HG02798 (cell line): ENCODE measurements around the gene TBX2.
"Not testable (repeated sequence)": the region's sequence is repeated elsewhere in the genome, so short reads cannot be mapped to it uniquely, and the experiment has no call there.

Experiments
- ATAC-seq: cut with Tn5 transposase; IDR thresholded peaks from one replicate; pipeline ENCODE4 v1.9.1; 2021; ENCODE audit warnings: mild to moderate bottlenecking; ENCODE audit not compliant: unreplicated experiment, poor library complexity

The TBX2 gene

DNA sequence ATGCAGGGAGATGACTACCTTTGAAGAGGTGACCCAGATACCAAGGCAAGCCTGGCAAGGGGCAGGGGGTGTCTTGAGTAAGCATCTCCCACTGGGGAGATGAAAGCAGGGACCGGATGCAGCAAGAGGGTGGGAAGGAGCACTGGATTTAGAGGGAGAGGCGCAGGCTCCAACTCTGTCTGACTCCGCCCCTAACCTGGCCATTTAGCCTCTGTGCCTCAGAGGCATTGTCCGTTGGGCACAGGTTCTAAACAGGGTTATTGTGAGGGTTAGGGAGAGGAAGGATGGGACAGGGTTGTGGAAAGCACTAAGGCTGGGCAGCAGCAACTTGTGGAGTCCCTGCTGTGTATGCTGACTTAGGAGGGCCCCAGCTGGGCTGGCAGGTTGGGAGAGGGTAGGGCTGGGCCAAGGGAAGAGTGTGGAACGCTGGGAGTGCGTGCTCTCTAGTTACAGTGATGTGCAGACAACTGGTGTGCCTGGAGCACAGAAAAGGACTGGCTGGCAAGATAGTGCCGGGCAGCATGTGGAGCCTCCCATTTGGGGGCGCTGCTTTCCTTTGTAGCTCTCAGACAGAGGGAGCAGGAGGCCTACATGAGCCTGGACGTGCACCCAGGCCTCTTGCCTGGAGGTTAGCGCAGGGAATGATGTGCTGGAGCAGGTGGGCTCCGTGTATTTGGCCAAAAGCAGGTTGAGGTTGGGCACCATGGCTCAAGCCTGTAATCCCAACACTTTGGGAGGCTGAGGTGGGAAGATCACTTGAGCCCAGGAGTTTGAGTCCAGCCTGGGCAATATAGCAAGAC lies 26.2 kb downstream of the TBX2 start:
- ATAC-seq, result no peak

DNA sequence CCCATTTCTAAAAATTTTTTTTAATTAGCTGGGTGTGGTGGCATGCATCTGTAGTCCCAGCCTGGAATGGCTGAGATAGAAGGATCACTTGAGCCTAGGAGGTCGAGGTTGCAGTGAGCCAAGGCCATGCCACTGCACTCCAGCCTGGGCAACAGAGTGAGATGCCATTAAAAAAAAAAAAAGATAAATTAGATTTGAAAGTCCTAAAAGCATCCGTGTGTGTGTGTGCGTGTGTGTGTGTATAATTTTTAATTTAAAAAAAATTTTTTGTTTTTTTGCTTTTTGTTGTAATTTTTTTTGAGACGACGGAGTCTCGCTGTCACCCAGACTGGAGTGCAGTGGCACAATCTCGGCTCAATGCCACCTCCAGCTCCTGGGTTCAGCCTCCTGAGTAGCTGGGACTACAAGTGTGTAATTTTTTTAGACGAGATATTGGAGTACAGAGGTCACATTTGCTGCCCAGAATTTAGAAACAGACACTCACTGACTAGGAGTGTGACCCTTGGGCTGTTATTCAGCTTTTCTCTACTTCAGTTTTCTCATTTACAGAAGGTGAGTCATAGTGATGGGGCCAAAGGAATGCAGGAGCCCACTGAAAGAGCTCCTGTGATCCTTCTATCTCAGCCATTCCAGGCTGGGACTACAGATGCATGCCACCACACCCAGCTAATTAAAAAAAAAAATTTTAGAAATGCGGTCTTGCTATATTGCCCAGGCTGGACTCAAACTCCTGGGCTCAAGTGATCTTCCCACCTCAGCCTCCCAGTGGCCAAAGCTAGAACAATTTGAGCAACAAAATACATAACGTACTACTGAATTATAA lies 27.1 kb downstream of the TBX2 start:
- no peak for ATAC-seq

DNA sequence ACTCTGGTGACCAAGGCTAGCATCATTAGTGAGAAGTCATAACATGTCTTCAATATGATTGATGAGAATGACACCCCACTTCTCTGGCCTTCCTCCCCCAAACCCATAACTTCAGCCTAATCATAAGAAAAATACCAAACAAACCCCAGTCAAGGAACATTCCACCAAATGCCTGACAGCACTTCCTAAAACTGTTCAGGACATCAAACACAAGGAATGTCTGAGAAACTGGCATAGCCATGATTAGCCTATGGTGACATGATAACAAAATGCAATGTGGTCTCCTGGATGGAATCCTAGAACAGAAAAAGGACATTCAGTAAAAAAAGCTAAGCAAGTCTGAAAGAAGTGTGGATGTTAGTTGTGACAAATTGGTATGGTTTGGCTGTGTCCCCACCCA lies 27.9 kb downstream of the TBX2 start:
- no peak for ATAC-seq

DNA sequence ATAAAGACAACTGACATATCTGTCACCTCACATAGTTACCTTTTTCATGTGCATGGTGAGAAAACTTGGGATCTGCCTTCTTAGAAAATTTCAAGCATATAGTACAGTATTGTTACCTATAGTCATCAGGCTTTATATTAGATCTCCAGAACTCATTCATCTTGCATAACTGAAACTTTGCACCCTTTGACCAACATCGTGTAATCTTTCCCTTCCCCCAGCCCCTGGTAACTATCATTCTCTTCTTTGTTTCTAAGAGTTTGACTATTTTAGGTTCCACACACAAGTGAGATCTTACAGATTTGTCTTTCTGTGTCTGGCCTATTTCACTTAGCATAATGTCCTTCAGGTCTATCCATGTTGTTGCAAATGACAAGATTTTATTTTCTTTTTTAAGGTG lies 29.6 kb downstream of the TBX2 start:
- ATAC-seq, result no peak

DNA sequence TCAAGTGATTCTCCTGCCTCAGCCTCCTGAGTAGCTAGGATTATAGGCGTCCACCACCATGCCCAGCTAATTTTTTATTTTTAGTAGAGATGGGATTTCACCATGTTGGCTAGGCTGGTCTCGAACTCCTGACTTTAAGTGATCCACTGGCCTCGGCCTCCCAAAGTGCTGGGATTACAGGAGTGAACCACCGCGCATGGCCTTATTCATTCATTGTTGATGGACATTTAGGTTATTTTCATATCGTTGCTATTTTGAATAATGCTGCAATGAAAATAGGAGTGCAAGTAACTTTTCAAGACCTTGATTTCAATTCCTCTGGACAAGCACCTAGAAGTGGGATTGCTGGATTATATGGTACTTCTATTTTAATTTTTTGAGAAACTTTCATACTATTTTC lies 30.2 kb downstream of the TBX2 start:
- not testable (repeated sequence) for ATAC-seq

DNA sequence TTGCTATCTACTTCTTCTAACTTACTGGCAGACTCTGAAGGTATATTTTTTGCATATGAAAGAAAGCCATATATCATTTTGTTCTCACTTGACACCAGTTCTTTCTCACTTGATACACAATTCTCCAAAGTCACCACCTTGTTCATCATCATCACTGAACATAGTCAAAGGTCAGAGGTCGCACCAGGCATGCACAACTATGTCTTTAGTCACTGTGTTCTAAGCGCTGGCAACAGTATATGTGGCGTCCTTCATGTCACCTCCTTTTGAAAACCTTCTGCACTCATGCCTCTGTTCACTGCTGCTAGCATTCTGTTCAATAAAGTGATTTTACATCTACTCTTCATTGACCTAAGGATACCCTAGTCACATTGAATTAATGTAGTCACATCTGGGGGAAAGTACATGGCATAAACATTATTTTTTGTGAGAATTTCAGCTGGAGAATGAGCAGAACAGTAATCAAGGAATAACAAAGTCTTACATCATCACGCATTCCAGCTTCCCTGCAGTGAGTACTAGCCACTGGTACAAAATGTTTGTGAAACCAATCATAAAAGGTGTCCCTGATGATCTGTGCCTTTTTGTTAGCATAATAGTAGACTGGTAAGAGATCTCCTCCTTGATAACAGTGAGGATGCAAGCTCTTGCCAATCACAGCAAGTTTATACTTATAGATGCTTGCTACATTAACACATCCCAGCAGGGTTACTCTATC lies 32.1 kb downstream of the TBX2 start:
- ATAC-seq, result no peak

DNA sequence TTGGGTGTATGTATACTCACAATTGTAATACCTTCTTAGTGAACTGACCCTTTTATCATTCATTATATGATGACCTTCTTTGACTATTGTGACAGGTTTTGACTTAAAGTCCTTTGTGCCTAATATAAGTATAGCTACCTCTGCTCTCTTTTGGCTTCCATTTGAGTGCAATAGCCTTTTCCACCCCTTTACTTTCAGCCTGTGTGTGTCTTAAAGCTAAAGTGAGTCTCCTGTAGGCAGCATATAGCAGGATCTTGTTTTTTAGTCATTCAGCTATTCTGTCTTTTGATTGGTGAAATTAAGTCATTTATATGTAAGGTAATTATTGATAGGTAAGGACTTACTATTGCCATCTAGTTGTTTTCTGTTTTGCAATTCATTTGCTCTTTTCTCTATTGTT lies 36.6 kb downstream of the TBX2 start:
- ATAC-seq, result no peak

DNA sequence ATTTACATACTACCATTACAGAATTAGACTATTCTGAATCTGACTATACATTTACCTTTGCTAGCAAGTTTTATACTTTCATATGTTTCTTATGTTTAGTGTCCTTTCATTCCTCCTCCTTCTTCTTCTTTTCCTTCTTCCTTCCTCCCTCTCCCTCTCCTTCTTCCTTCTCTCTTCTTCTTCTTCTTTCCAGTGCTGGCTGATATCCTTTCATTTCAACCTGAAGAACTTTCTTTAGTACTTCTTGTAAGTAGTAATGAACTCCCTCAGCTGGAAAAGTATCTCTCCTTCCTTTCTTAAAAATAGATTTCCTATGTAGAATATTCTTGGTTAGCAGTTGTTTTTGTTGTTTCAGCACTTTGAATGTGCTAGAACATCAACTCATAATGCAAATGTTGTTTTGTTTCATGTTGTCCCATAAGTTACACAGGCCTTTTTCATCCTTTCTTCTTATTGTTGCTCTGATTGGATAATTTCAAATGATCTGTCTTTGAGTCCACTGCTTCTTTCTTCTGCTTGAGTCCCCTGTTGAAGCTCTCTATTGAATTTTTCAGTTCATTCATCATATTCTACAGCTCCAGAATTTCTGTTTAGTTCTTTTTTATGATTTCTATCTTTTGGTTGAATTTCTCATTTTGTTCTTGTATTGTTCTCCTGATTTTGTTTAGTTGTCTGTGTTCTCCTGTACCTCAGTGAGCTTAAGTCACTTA lies 37.5 kb downstream of the TBX2 start:
- no peak for ATAC-seq

DNA sequence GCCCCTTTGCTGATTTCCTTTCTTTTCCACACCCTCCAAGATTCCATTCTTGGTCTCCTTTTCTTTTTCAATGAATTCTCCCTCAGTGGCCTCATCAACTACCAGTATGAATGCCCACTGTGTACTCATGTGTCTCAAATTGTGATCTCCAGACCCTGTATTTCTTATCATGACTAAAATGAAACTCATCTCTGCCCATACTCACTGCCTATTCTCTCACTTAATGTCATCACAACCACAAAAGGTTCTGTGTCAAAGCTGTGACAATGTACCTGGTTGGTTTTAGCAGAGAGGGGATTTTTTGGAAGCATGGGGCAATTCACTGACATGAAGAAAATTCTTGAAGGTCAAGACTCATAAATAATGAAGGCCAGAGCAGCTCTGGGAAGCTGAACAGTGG lies 41.1 kb downstream of the TBX2 start:
- peak; percentile 64 for ATAC-seq

DNA sequence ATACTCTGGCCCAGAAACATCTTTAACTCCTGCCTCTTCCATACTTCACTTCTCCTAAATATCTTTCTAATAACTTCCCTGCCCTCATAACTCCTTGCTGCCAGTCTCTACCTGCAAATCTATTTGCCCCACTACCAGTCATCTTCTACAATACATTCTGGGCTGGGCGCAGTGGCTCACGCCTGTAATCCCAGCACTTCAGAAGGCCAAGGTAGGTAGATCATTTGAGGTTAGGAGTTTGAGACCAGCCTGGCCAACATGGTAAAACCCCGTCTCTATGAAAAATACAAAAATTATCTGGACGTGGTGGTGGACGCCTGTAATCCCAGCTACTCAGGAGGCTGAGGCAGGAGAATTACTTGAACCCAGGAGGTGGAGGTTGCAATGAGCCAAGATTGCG lies 41.9 kb downstream of the TBX2 start:
- not testable (repeated sequence) for ATAC-seq

DNA sequence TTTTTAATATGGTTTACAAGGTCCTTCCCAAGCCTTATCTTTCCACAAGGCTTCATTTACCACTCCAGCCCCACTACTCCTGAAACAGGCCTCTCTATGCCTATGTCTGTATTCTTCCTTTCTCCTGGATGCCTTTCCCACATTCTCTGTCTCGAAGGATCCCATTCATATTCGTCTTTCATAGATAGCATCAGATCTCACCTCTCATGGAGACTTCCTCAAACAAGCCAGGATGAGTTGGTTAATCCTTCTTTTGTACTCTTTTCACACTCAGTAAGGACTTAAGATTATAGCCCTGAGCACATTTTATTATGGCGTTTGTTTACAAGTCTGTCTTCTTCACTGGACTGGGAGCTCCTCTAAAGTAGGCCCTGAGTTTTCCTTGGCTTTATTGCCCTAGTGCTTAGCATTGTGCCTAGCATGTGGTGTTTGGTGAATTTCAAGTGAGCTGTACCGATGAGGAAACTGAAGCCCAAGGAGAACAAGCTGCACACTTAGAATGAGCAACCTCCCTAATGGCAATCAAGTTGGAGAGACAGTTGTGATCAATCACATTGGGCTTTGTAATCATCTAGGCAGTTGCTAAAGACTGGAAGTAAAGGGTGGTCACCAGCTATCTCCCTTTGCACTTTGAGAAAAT lies 42.6 kb downstream of the TBX2 start:
- no peak for ATAC-seq

DNA sequence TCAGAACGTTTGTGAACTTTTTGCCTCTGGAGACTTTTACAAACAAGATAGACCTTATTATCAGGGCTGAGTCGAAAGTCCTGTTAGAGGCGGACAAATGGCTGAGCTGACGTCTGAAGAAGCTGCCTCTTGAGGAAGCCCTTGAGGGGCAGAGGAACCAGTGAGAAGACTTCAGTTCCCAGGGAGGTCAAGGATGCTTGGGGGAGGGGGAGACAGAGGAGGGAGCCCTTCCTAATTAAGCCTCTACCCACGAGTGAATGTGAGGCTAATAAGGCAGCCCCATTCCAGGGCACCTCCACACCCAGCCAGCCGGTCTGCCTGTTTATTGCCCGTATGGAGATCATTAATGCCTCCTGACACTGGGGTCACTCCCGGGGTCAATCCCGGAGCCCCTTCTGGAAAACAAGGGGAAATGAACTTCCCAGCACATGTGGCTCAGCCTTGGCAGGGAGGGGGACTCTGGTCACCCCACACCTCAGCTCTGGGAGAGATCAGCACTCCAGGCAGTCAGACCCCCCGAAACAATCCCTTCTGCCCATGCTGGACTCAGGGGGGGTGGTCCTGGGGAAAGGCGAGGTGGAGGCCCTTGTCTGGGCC lies 43.3 kb downstream of the TBX2 start:
- ATAC-seq, result no peak

DNA sequence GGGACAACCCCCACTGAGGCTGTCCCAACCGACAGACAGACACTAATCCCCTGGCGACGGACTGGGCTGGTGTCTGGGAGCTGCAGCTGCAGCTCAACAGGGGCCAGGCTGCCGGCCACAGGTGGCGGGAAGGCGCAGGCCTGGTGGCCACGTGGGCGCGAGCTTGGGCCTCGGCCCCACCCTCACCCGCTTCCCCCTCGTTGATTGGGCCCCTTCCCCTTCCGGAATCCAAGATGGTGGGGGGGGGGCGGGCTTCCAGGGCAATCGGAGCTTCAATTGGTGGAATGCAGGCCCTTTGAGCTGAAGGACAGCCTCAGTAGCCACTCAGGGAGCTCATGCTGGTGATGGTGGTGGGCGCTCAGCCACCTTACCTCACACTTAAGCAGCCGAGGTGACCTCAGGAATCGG lies 43.8 kb downstream of the TBX2 start:
- no peak for ATAC-seq

DNA sequence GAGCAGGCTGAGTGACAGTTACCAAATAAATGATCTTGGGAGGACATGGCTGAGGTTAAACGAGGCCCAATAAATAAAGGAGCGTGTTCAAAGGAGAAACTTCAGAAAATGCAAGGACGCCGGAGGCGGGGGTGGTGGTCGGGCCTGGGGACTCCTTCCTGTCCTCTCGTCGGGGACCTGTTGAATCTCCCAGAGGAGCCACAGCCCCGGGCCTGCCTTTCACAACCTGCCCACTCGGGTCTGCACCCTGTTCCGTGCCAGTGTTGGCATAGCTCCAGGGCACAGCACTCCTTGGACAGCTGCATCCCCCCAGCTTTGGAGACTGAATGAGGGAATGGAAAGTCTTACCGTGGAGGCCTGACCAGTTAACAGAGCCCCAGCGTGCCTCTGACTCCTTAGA lies 44.4 kb downstream of the TBX2 start:
- no peak for ATAC-seq

DNA sequence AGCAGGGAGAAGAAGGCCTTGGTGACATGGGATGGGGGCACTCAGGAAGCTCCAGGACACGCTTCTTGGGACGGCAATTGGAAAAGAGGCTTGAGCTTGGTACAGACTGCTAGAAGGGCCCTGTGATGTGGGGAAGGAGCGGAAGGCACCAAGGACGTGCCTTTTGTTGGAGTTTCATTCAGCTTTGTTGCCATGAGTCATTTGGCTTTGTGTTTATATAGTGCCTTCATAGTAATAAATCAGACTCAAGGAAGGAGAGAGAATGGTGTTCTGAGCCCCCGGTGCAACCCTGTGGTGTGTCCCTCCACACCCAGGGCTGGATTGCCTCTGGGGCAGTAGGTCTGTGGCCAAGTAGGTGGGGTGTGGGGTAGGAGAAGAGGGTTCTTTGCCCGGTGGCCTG lies 45.2 kb downstream of the TBX2 start:
- ATAC-seq, result no peak

DNA sequence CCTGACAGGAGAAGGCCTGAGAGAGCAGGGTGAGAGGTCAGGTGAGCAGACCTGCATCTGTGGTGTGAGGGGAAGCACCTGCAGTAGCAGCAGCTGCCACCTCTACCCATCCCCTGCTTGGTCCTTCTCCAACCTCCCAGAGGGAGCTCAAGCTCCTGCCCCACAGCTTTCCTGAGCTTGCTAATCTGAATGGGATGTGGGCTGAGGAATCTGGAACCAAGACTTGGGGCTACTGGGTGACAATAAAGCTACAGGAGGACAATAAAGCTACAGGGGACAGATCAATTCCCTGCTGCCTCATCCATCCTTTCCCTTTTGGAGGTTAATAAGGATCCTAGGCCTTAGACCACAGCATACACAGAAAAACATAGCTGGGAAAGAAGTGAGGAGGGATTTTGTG lies 47.7 kb downstream of the TBX2 start:
- ATAC-seq, result no peak

DNA sequence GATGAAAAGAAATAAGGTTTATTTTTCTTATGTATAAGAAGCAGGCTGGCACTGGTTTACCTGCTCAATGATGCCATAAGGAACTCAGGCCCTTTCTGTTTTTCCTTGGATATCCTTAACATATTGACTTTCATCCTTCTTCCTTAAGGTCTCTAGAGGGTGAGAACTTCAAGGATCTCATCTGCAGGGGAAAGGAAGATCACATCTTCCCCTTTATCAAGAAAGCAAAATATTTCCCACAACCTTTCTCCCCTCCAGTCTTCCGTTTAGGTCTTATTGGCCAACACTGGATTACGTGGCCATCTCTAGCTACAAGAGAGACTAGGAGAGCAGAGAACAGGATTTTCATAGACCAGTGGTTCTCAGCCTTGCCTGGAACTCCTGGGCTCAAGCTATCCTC lies 48.4 kb downstream of the TBX2 start:
- ATAC-seq, result no peak

DNA sequence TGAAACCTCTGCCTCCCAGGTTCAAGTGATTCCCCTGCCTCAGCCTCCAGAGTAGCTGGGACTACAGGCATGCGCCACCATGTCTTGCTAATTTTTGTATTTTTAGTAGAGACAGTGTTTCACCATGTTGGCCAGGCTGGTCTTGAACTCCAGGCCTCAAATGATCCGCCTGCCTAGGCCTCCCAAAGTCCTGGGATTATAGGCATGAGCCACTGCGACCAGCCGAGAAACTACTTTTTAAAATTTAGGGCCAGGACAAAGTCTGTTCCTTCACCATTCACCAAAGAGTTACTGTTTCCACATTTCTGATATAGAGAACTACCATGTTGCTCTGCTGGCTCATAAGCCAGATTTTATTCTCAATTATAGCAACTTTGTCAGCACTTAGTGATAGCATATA lies 49.5 kb downstream of the TBX2 start:
- ATAC-seq, result not testable (repeated sequence)
